ENCODE measurements around the gene SNRNP35.

DNA sequence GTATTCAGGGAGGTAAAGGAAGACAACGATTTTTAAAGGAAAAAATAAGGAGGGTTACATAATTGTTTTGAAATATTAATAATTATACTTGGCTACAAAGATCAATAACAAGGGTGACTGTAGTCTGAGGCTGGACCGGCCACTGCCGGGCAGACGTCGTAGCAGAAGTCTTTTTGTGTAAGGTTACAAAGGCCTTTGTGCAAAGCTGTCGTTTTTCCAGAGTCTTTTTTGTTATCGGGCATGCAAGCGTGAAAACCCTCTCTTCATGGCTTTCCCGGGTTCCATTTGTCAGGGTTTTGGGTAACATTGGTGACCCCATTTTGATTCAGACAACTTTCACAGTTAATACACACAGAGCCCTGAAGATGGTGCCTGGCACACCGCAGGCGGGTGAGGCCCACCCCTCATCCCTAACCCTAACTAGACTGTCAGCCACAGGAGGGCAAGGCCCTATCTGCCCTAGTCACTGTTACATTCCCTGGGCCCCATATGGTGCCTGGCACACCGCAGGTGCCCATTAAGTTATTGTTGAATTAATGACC, 44.3 kb downstream of the SNRNP35 start:
- TF ChIP-seq POLR2A (IDR thresholded peaks at IDR 0.05) (no peak), EP300 (IDR thresholded peaks at IDR 0.05) (no peak), POLR2AphosphoS5 (IDR thresholded peaks at IDR 0.05) (no peak)
- TF ChIP-seq, protein P1, sequence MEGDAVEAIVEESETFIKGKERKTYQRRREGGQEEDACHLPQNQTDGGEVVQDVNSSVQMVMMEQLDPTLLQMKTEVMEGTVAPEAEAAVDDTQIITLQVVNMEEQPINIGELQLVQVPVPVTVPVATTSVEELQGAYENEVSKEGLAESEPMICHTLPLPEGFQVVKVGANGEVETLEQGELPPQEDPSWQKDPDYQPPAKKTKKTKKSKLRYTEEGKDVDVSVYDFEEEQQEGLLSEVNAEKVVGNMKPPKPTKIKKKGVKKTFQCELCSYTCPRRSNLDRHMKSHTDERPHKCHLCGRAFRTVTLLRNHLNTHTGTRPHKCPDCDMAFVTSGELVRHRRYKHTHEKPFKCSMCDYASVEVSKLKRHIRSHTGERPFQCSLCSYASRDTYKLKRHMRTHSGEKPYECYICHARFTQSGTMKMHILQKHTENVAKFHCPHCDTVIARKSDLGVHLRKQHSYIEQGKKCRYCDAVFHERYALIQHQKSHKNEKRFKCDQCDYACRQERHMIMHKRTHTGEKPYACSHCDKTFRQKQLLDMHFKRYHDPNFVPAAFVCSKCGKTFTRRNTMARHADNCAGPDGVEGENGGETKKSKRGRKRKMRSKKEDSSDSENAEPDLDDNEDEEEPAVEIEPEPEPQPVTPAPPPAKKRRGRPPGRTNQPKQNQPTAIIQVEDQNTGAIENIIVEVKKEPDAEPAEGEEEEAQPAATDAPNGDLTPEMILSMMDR (IDR thresholded peaks at IDR 0.05), result no peak

Data from suprapubic skin (tissue), 4 donors.